Stimulated activated CD8-positive, alpha-beta memory T cell treated with anti-CD3 and anti-CD28 coated beads, Interleukin-15, amount 100 ng/mL, for 48 hours (primary cell): ENCODE results near the gene NXT1.
"Not testable (repeated sequence)": the region's sequence is repeated elsewhere in the genome, so short reads cannot be mapped to it uniquely, and the experiment has no call there.

ENCODE experiments used
- DNase-seq, 2 donors: peaks; one replicate each; pipeline ENCODE4 v3.0.0-alpha.2; 2020; ENCODE audit warnings: low read depth in 2 of 2

NXT1 gene

GRCh38 chr20:23350196-23350903 lies at the start of gene NXT1:
Gene NXT1 (plus strand): TSS chr20:23350791. CDS start chr20:23354042, 3,251 bp downstream.
- peak; percentile 92 for DNase-seq

- DNase-seq: no peak
These were observed 49.0 kb upstream of the NXT1 start for GRCh38 chr20:23301436-23302050.

GRCh38 chr20:23302386-23302785 lies 48.2 kb upstream of the NXT1 start:
- no peak for DNase-seq

- no peak for DNase-seq
These were observed 47.8 kb upstream of the NXT1 start for GRCh38 chr20:23302801-23303200.

GRCh38 chr20:23303325-23304102 lies 47.1 kb upstream of the NXT1 start:
- DNase-seq: no peak

GRCh38 chr20:23304616-23305015 lies 46.0 kb upstream of the NXT1 start:
- DNase-seq: no peak

GRCh38 chr20:23305098-23305497 lies 45.5 kb upstream of the NXT1 start:
- no peak for DNase-seq

- not testable (repeated sequence) for DNase-seq
These were observed 43.2 kb upstream of the NXT1 start for GRCh38 chr20:23307393-23307792.

GRCh38 chr20:23308024-23308423 lies 42.6 kb upstream of the NXT1 start:
- peak in 1 of 2 donors; percentile 4 for DNase-seq

- no peak for DNase-seq
These were observed 41.7 kb upstream of the NXT1 start for GRCh38 chr20:23308908-23309307.

- no peak for DNase-seq
These were observed 40.8 kb upstream of the NXT1 start for GRCh38 chr20:23309781-23310180.

- no peak for DNase-seq
These were observed 38.6 kb upstream of the NXT1 start for GRCh38 chr20:23311947-23312506.

- DNase-seq: no peak
These were observed 37.3 kb upstream of the NXT1 start for GRCh38 chr20:23313271-23313670.

- DNase-seq: no peak
These were observed 35.9 kb upstream of the NXT1 start for GRCh38 chr20:23314699-23315098.

GRCh38 chr20:23315099-23315498 lies 35.5 kb upstream of the NXT1 start:
- no peak for DNase-seq

- no peak for DNase-seq
These were observed 34.0 kb upstream of the NXT1 start for GRCh38 chr20:23316626-23317025.

- no peak for DNase-seq
These were observed 33.5 kb upstream of the NXT1 start for GRCh38 chr20:23317081-23317480.

- no peak for DNase-seq
These were observed 32.2 kb upstream of the NXT1 start for GRCh38 chr20:23318347-23318746.

GRCh38 chr20:23320317-23320716 lies 30.3 kb upstream of the NXT1 start:
- DNase-seq: no peak

- no peak for DNase-seq
These were observed 25.5 kb upstream of the NXT1 start for GRCh38 chr20:23325107-23325506.

- DNase-seq: no peak
These were observed 23.8 kb upstream of the NXT1 start for GRCh38 chr20:23326774-23327173.

- no peak for DNase-seq
These were observed 22.8 kb upstream of the NXT1 start for GRCh38 chr20:23327617-23328333.
